ENCODE measurements around the gene SLC2A13.

DNA sequence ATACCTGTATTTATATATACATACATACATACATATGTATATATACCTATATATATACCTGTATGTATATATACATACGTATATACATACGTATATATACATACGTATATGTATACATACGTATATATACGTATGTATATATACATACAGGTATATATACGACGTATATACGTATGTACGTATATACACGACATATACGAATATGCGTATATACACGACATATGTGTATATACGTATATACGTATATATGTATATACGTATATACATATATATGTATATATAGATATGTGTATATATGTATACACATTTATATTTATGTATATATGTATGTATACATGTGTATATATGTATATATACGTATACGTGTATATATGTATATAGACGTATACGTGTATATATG is 393.5 kb downstream of the SLC2A13 start:
- TF ChIP-seq, protein P1, sequence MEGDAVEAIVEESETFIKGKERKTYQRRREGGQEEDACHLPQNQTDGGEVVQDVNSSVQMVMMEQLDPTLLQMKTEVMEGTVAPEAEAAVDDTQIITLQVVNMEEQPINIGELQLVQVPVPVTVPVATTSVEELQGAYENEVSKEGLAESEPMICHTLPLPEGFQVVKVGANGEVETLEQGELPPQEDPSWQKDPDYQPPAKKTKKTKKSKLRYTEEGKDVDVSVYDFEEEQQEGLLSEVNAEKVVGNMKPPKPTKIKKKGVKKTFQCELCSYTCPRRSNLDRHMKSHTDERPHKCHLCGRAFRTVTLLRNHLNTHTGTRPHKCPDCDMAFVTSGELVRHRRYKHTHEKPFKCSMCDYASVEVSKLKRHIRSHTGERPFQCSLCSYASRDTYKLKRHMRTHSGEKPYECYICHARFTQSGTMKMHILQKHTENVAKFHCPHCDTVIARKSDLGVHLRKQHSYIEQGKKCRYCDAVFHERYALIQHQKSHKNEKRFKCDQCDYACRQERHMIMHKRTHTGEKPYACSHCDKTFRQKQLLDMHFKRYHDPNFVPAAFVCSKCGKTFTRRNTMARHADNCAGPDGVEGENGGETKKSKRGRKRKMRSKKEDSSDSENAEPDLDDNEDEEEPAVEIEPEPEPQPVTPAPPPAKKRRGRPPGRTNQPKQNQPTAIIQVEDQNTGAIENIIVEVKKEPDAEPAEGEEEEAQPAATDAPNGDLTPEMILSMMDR (IDR thresholded peaks at IDR 0.05) = no peak
- no peak for TF ChIP-seq POLR2A (IDR thresholded peaks at IDR 0.05)

Data from tibial nerve (tissue), 3 donors.